Gastroesophageal sphincter (tissue), 4 donors: ENCODE results near the gene TBR1. TPM values are rescaled to one million over a fixed set of nuclear protein-coding genes. Genes with fewer than 3 reads are reported as not detected.

ENCODE experiments used
- ATAC-seq: fragments of 150-250 bp; one replicate; pipeline ENCODE4 v1.9.1; 2016; ENCODE audit warnings: mild to moderate bottlenecking, moderate library complexity
- H3K27ac ChIP-seq, 4 donors: fragments of 200-600 bp; sonication (generic) in 3 of 4; 1 replicate in 3 of 4; 2 replicates in 1 of 4; pipeline ENCODE4 v1.5.1; 2016 to 2019
- H3K27me3 ChIP-seq: fragments of 200-600 bp; sonication (generic); one replicate; pipeline ENCODE4 v1.5.1; 2019
- H3K36me3 ChIP-seq, 2 donors: fragments of 200-600 bp; sonication (generic); one replicate each; pipeline ENCODE4 v1.5.1; 2019; ENCODE audit warnings: control low read depth in 1 of 2
- H3K4me1 ChIP-seq, 3 donors: fragments of 200-600 bp; sonication (generic); 1 replicate in 2 of 3; 2 replicates in 1 of 3; pipeline ENCODE4 v1.5.1; 2016 to 2019; ENCODE audit warnings: control low read depth in 2 of 3
- H3K4me3 ChIP-seq, 2 donors: fragments of 200-600 bp; sonication (generic); one replicate each; pipeline ENCODE4 v1.5.1; 2019; ENCODE audit warnings: mild to moderate bottlenecking in 1 of 2, moderate library complexity in 1 of 2
- H3K9me3 ChIP-seq, 3 donors: fragments of 200-600 bp; sonication (generic); one replicate each; pipeline ENCODE4 v1.5.1; 2017 to 2019; ENCODE audit warnings: control low read depth in 2 of 3
- EP300 ChIP-seq: sonication (generic); formaldehyde crosslinking; IDR thresholded peaks from one replicate; pipeline ENCODE4 v1.6.1; 2017; ENCODE audit warnings: antibody characterized with exemption, mild to moderate bottlenecking
- POLR2A ChIP-seq, 2 donors: fragments of 450-650 bp; IDR thresholded peaks; one replicate each; pipeline ENCODE4 v1.6.1; 2017; ENCODE audit warnings: antibody characterized with exemption in 2 of 2, mild to moderate bottlenecking in 2 of 2, moderate library complexity in 1 of 2
- POLR2AphosphoS5 ChIP-seq: sonication (generic); formaldehyde crosslinking; IDR thresholded peaks from one replicate; pipeline ENCODE4 v1.6.1; 2017; ENCODE audit warnings: antibody characterized with exemption
- WGBS, 2 donors: methylation state at CpG; one replicate each; pipeline ENCODE4 v1.1.5; 2018; ENCODE audit warnings: low coverage in 1 of 2; 5-methylcytosine and 5-hydroxymethylcytosine counted together
- total RNA-seq, 4 donors: library from RNA; depleted of rRNA; stranded (reverse); fragments of >200 nt; gene quantifications; one replicate each; pipeline ENCODE4 v1.1.0, GENCODE V29; 2016
- TF ChIP-seq, protein P1 (sequence below), 4 experiments: fragments of 200-600 bp in 2 of 4; fragments of 450-650 bp in 2 of 4; sonication (generic) in 1 of 4; IDR thresholded peaks; one replicate each; pipeline ENCODE4 v1.5.1; 2017 to 2019; ENCODE audit warnings: antibody characterized with exemption in 4 of 4, mild to moderate bottlenecking in 2 of 4, moderate library complexity in 2 of 4

Gene TBR1
- total RNA-seq, 4 donors from 2014 or later: not detected

GRCh38 chr2:161436411-161436810 is 20.3 kb downstream of the TBR1 start:
- H3K27me3 ChIP-seq: peaks cover 37% of the 10 kb centered on the region
- no peak overlapping the region for H3K4me3 ChIP-seq
- TF ChIP-seq POLR2AphosphoS5 (no peak), EP300 (no peak), POLR2A (IDR thresholded peaks at IDR 0.05) (no peak)
- TF ChIP-seq, protein P1, sequence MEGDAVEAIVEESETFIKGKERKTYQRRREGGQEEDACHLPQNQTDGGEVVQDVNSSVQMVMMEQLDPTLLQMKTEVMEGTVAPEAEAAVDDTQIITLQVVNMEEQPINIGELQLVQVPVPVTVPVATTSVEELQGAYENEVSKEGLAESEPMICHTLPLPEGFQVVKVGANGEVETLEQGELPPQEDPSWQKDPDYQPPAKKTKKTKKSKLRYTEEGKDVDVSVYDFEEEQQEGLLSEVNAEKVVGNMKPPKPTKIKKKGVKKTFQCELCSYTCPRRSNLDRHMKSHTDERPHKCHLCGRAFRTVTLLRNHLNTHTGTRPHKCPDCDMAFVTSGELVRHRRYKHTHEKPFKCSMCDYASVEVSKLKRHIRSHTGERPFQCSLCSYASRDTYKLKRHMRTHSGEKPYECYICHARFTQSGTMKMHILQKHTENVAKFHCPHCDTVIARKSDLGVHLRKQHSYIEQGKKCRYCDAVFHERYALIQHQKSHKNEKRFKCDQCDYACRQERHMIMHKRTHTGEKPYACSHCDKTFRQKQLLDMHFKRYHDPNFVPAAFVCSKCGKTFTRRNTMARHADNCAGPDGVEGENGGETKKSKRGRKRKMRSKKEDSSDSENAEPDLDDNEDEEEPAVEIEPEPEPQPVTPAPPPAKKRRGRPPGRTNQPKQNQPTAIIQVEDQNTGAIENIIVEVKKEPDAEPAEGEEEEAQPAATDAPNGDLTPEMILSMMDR (IDR thresholded peaks at IDR 0.05): no peak
- no peak for ATAC-seq
- peaks cover 0 to 14% (median 0%) of the 10 kb centered on the region in 3 donors for H3K9me3 ChIP-seq
- no peak overlapping the region for H3K27ac ChIP-seq
- no peaks in the 10 kb centered on the region for H3K36me3 ChIP-seq
- 77 to 88% methylated on average over 3 of the region's 3 CpGs for WGBS, 2 donors
- no peaks in the 10 kb centered on the region for H3K4me1 ChIP-seq

GRCh38 chr2:161438598-161438997 is 22.5 kb downstream of the TBR1 start:
- TF ChIP-seq, protein P1 (IDR thresholded peaks at IDR 0.05): no peak
- no peak for TF ChIP-seq POLR2A (IDR thresholded peaks at IDR 0.05)
- no peak for ATAC-seq
- peaks cover 37% of the 10 kb centered on the region for H3K27me3 ChIP-seq
- no peak overlapping the region for H3K27ac ChIP-seq
- WGBS, 2 donors: 48 to 49% methylated on average over 2 of the region's 2 CpGs
- no peak overlapping the region for H3K4me3 ChIP-seq
- H3K36me3 ChIP-seq: no peaks in the 10 kb centered on the region
- peaks cover 0 to 14% (median 0%) of the 10 kb centered on the region in 3 donors for H3K9me3 ChIP-seq
- H3K4me1 ChIP-seq: no peaks in the 10 kb centered on the region

GRCh38 chr2:161445097-161445496 is 29.0 kb downstream of the TBR1 start:
- no peaks in the 10 kb centered on the region for H3K4me1 ChIP-seq
- peaks cover 17% of the 10 kb centered on the region for H3K27me3 ChIP-seq
- H3K36me3 ChIP-seq: no peaks in the 10 kb centered on the region
- no peak overlapping the region for H3K4me3 ChIP-seq
- H3K27ac ChIP-seq: no peak overlapping the region
- ATAC-seq: no peak
- H3K9me3 ChIP-seq: no peaks in the 10 kb centered on the region
- TF ChIP-seq POLR2A (IDR thresholded peaks at IDR 0.05) (no peak), POLR2AphosphoS5 (no peak), EP300 (no peak)
- TF ChIP-seq, protein P1 (IDR thresholded peaks at IDR 0.05): no peak
- WGBS, 2 donors: 91 to 100% methylated on average over 5 to 7 of the region's 12 CpGs

GRCh38 chr2:161448431-161448830 is 32.3 kb downstream of the TBR1 start:
- TF ChIP-seq POLR2A (IDR thresholded peaks at IDR 0.05): no peak
- peaks cover 9% of the 10 kb centered on the region for H3K27me3 ChIP-seq
- no peaks in the 10 kb centered on the region for H3K36me3 ChIP-seq
- no peaks in the 10 kb centered on the region for H3K4me1 ChIP-seq
- H3K27ac ChIP-seq: no peak overlapping the region
- ATAC-seq: no peak
- no peaks in the 10 kb centered on the region for H3K9me3 ChIP-seq
- no peak overlapping the region for H3K4me3 ChIP-seq

- Histone ChIP-seq H3K27ac (no peak overlapping the region), H3K36me3 (no peaks in the 10 kb centered on the region), H3K4me1 (no peaks in the 10 kb centered on the region), H3K4me3 (no peak overlapping the region), H3K9me3 (peaks cover 0 to 7% (median 0%) of the 10 kb centered on the region in 3 donors), H3K27me3 (peaks cover 7% of the 10 kb centered on the region)
- 73 to 81% methylated on average over 2 of the region's 2 CpGs for WGBS, 2 donors
- ATAC-seq: no peak
- TF ChIP-seq, protein P1 (IDR thresholded peaks at IDR 0.05): no peak
- TF ChIP-seq EP300 (no peak), POLR2A (IDR thresholded peaks at IDR 0.05) (no peak), POLR2AphosphoS5 (no peak)
Measured at GRCh38 chr2:161471631-161472030, 55.5 kb downstream of the TBR1 start.
